Naive thymus-derived CD4-positive, alpha-beta T cell (primary cell): ENCODE data around the gene SLC16A12. TPM values are rescaled to one million over a fixed set of nuclear protein-coding genes. Genes with fewer than 3 reads are reported as not detected.

ENCODE experiments used
- ATAC-seq: fragments of 150-1000 bp; cut with Tn5 transposase; 2 replicates; pipeline ENCODE4 v1.10.0; 2021; ENCODE audit warnings: mild to moderate bottlenecking, moderate library complexity
- CTCF ChIA-PET: fragments of 350-600 bp; sonication (Branson Sonifier 250); formaldehyde crosslinking; loops from one replicate; lab custom pipeline; 2021; ENCODE audit warnings: antibody characterized with exemption; lab: Charles Lee
- POLR2A ChIA-PET: fragments of 350-600 bp; sonication (Branson Sonifier 250); formaldehyde crosslinking; loops from one replicate; lab custom pipeline; 2021; ENCODE audit warnings: antibody characterized with exemption, inconsistent platforms; lab: Charles Lee
- DNase-seq, 9 donors: peaks; one replicate each; pipeline versions ENCODE4 v3.0.0 to v3.0.0-alpha.2; 2020 to 2022; ENCODE audit warnings: mixed read lengths in 1 of 9
- H3K27ac ChIP-seq: one replicate; pipeline ENCODE4 v1.7.0; 2013; ENCODE audit warnings: mild to moderate bottlenecking, low read depth, low read length, moderate library complexity
- H3K27me3 ChIP-seq, 2 donors: one replicate each; pipeline ENCODE4 v1.7.0; 2013; ENCODE audit warnings: low read length in 2 of 2, mild to moderate bottlenecking in 2 of 2, moderate library complexity in 2 of 2; ENCODE audit not compliant: control insufficient read depth in 2 of 2, insufficient read depth in 2 of 2
- H3K36me3 ChIP-seq, 3 experiments: 1 replicate in 2 of 3; 2 replicates in 1 of 3; pipeline ENCODE4 v1.7.0; 2013; ENCODE audit warnings: low read length in 3 of 3, mild to moderate bottlenecking in 3 of 3, moderate library complexity in 1 of 3; ENCODE audit not compliant: insufficient read depth in 3 of 3, control insufficient read depth in 2 of 3
- H3K4me1 ChIP-seq, 2 donors: one replicate each; pipeline ENCODE4 v1.7.0; 2013; ENCODE audit warnings: low read length in 2 of 2, mild to moderate bottlenecking in 2 of 2, moderate library complexity in 1 of 2; ENCODE audit not compliant: control insufficient read depth in 2 of 2, insufficient read depth in 2 of 2
- H3K4me3 ChIP-seq: 2 replicates; pipeline ENCODE4 v1.7.0; 2013; ENCODE audit warnings: mild to moderate bottlenecking, low read length
- H3K9me3 ChIP-seq, 3 experiments: 1 replicate in 2 of 3; 2 replicates in 1 of 3; pipeline ENCODE4 v1.7.0; 2013; ENCODE audit warnings: low read length in 3 of 3; ENCODE audit not compliant: control insufficient read depth in 2 of 3
- H3K27ac Mint-ChIP-seq, 9 donors: one replicate each; pipeline ENCODE4 v1.8.0; 2020 to 2022; ENCODE audit warnings: mixed read lengths in 9 of 9, mild to moderate bottlenecking in 8 of 9, moderate library complexity in 5 of 9, inconsistent platforms in 2 of 9
- H3K27me3 Mint-ChIP-seq, 5 donors: one replicate each; pipeline ENCODE4 v1.8.0; 2021 to 2022; ENCODE audit warnings: mixed read lengths in 5 of 5, mild to moderate bottlenecking in 1 of 5
- H3K36me3 Mint-ChIP-seq, 5 donors: one replicate each; pipeline ENCODE4 v1.8.0; 2020 to 2022; ENCODE audit warnings: mixed read lengths in 5 of 5, mild to moderate bottlenecking in 3 of 5, inconsistent platforms in 1 of 5
- H3K4me1 Mint-ChIP-seq, 7 donors: one replicate each; pipeline ENCODE4 v1.8.0; 2020 to 2022; ENCODE audit warnings: mixed read lengths in 7 of 7, mild to moderate bottlenecking in 3 of 7, inconsistent platforms in 1 of 7
- H3K4me3 Mint-ChIP-seq, 10 donors: one replicate each; pipeline ENCODE4 v1.8.0; 2020 to 2022; ENCODE audit warnings: mild to moderate bottlenecking in 10 of 10, mixed read lengths in 10 of 10, moderate library complexity in 6 of 10, inconsistent platforms in 2 of 10
- H3K9me3 Mint-ChIP-seq, 11 donors: one replicate each; pipeline ENCODE4 v1.8.0; 2020 to 2022; ENCODE audit warnings: mixed read lengths in 11 of 11, mild to moderate bottlenecking in 4 of 11, inconsistent platforms in 1 of 11, moderate library complexity in 1 of 11
- intact Hi-C, 2 donors: fragments of 100-400 bp; cut with micrococcal nuclease; formaldehyde crosslinking; loops; one replicate each; pipeline ENCODE4 v1.15.1; 2023
- polyA plus RNA-seq, 2 donors: library from polyadenylated mRNA; unstranded; fragments of 300-500 nt; fragmentation: Illumina TruSeq; gene quantifications; one replicate each; pipeline ENCODE4 v1.2.3, GENCODE V29; 2021
- total RNA-seq, 6 experiments: library from RNA in 5 of 6; stranded (reverse) in 5 of 6; gene quantifications; 1 replicate in 5 of 6; 2 replicates in 1 of 6; pipeline ENCODE4 v1.2.3 and lab custom pipeline; 2021 to 2026

The SLC16A12 gene
- total and polyA plus RNA-seq, 7 experiments from 2014 or later = not detected

DNA sequence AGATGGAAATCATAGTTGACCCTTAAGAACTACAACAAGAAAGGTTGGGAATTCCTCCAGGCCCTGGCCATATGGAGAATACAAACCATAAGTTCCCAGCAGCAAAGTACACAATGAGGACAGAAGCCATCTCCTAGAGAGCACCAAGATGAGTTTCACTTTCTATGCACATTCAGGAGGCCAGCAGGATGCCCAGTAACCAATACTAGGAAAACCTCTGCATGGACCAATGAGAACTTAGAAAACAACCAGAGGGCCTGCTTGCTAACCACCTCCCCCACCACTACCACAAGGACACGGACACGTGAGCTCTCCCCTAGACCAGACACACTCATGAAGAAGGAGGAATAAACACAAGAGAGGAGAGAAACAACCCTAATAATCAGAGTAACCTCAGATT, 64.8 kb downstream of the SLC16A12 start:
- H3K27me3 Mint-ChIP-seq = peaks cover 0 to 24% (median 4%) of the 10 kb centered on the region in 5 donors
- CTCF ChIA-PET = no interaction called here

DNA sequence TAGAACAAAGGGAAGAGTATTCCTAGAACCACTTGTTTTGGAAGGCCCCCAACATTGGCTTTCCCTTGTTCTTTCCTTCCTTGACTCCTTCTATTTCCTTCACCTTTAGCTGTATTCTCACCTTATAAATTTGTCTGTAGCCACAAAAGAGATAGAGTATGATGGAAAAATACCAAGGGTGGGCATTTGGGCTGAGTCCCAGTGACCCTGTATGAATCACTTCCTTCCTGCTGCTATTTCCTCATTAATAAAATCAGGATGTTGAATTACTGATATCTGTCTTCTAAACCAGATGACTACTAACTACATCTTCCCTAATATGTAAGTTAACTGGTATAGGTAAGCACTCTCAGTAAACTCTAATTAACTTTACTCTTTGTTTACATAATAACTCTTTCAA, 65.9 kb downstream of the SLC16A12 start:
- no peak overlapping the region for H3K4me3 Mint-ChIP-seq
- no peak overlapping the region for H3K27ac Mint-ChIP-seq
- peaks cover 0 to 2% (median 0%) of the 10 kb centered on the region in 5 donors for H3K36me3 Mint-ChIP-seq
- ChIA-PET POLR2A (no interaction called here), CTCF (no interaction called here)
- peaks cover 0 to 24% (median 4%) of the 10 kb centered on the region in 5 donors for H3K27me3 Mint-ChIP-seq
- DNase-seq (no peak), ATAC-seq (no peak)
- Histone ChIP-seq H3K4me3 (no peak overlapping the region), H3K36me3 (no peaks in the 10 kb centered on the region), H3K9me3 (no peaks in the 10 kb centered on the region), H3K4me1 (no peaks in the 10 kb centered on the region), H3K27me3 (no peaks in the 10 kb centered on the region), H3K27ac (no peak overlapping the region)
- intact Hi-C loops = no loop called here
- no peaks in the 10 kb centered on the region for H3K9me3 Mint-ChIP-seq
- peaks cover 0 to 11% (median 0%) of the 10 kb centered on the region in 7 donors for H3K4me1 Mint-ChIP-seq

More for the DNA sequence above, 64.8 kb downstream of the SLC16A12 start:
- DNase-seq = no peak
- Mint-ChIP-seq H3K4me3 (no peak overlapping the region), H3K4me1 (peaks cover 0 to 11% (median 0%) of the 10 kb centered on the region in 7 donors), H3K9me3 (no peaks in the 10 kb centered on the region), H3K27ac (no peak overlapping the region), H3K36me3 (peaks cover 0 to 2% (median 0%) of the 10 kb centered on the region in 5 donors)
- no peak overlapping the region for H3K4me3 ChIP-seq
- H3K4me1 ChIP-seq = no peaks in the 10 kb centered on the region
- H3K36me3 ChIP-seq = no peaks in the 10 kb centered on the region
- H3K27ac ChIP-seq = no peak overlapping the region
- POLR2A ChIA-PET = no interaction called here
- ATAC-seq = no peak
- H3K9me3 ChIP-seq = no peaks in the 10 kb centered on the region
- no peaks in the 10 kb centered on the region for H3K27me3 ChIP-seq
- intact Hi-C loops = no loop called here

DNA sequence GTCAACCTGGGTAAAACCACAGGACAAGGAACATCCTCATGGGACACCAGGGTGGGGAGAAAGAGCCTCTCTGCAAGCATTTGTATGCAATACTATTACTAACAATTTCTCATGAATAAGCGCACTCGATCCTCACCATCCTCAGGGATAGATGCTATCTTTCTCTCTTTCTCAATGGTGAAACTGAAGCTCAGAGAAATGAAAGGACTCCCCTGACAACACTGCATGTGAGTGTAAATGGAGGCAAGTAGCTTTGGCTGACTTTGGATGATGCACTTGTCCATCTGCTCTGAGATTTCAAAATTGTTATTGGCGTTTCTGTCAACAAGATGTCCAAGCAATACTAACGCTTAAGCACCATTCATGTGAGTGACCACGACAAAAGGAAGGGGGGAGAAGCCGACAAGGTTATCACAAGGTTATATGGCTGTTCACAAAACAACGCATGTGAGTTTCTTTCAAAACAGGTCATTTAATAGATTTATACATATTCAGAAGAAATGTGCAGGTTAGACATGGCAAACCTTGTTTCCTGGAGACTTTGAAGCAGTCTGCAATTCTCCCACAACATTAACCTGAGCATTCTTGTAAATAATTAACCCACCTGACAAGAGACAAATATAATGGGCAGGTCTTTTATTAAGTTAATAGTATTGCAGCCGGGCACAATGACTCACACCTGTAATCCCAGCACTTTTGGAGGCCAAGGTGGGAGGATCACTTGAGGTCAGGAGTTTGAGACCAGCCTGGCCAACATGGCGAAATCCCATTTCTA, 67.0 kb downstream of the SLC16A12 start:
- Mint-ChIP-seq H3K36me3 (peaks cover 0 to 2% (median 0%) of the 10 kb centered on the region in 5 donors), H3K9me3 (no peaks in the 10 kb centered on the region), H3K27ac (no peak overlapping the region), H3K4me1 (peaks cover 0 to 11% (median 0%) of the 10 kb centered on the region in 7 donors), H3K4me3 (no peak overlapping the region), H3K27me3 (peaks cover 0 to 16% (median 3%) of the 10 kb centered on the region in 5 donors)
- no peak for ATAC-seq
- H3K36me3 ChIP-seq = no peaks in the 10 kb centered on the region
- no peak overlapping the region for H3K27ac ChIP-seq
- CTCF ChIA-PET = no interaction called here
- no peak overlapping the region for H3K4me3 ChIP-seq
- DNase-seq = no peak
- intact Hi-C loops = no loop called here
- H3K27me3 ChIP-seq = no peaks in the 10 kb centered on the region
- POLR2A ChIA-PET = no interaction called here
- H3K9me3 ChIP-seq = no peaks in the 10 kb centered on the region
- no peaks in the 10 kb centered on the region for H3K4me1 ChIP-seq

DNA sequence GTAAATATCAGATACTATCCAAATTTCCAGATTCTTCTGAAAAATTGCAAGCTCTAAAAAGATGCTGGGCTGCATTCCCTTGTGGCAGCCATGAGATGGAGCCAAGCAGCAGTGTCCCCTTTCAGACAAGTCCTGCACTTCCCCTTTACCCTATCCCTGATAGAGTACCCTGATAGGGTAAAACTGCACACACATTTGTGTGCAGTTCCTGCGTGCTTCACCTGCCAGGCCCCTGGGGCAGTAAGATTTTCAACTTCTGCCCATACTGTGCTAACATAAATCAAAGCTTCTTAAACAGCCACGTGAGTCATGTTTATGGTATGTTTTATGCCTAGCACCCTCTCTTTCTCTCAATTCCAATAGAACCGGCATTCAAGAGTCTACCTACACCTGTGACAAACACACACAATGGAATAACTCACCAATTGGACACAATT, 68.8 kb downstream of the SLC16A12 start:
- ATAC-seq (peak; percentile 50), DNase-seq (no peak)
- no peak overlapping the region for H3K27ac Mint-ChIP-seq
- intact Hi-C loops = no loop called here
- no peak overlapping the region for H3K4me3 Mint-ChIP-seq
- no peak overlapping the region for H3K27ac ChIP-seq
- H3K9me3 ChIP-seq = no peaks in the 10 kb centered on the region
- H3K4me1 ChIP-seq = no peaks in the 10 kb centered on the region
- peaks cover 0 to 23% (median 3%) of the 10 kb centered on the region in 5 donors for H3K27me3 Mint-ChIP-seq
- CTCF ChIA-PET = no interaction called here
- H3K9me3 Mint-ChIP-seq = no peaks in the 10 kb centered on the region
- H3K36me3 ChIP-seq = no peaks in the 10 kb centered on the region
- no peaks in the 10 kb centered on the region for H3K27me3 ChIP-seq
- H3K36me3 Mint-ChIP-seq = peaks cover 0 to 2% (median 0%) of the 10 kb centered on the region in 5 donors
- H3K4me3 ChIP-seq = no peak overlapping the region
- peaks cover 0 to 11% (median 0%) of the 10 kb centered on the region in 7 donors for H3K4me1 Mint-ChIP-seq
- POLR2A ChIA-PET = no interaction called here

DNA sequence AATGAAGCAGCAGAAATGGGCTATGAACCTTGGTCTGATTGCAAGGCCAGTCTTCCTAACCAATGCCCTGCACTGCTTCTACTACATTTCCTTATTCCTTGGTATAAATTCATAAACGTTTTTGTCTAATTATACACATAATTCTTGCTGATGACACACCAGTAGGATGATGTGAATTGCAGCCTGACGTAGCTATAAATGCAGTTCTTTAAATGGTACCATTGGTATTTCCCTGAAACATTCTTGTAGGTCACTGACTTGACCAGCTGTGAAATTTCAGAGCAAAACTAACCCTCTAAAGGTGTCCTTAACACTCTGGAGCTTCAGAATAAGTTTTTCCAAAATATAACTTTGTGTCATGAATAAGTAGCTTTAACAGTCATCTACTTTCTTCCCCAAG, 70.2 kb downstream of the SLC16A12 start:
- H3K4me3 ChIP-seq = no peak overlapping the region
- H3K36me3 ChIP-seq = no peaks in the 10 kb centered on the region
- no peak for ATAC-seq
- H3K9me3 Mint-ChIP-seq = no peaks in the 10 kb centered on the region
- ChIA-PET POLR2A (no interaction called here), CTCF (no interaction called here)
- peaks cover 0 to 2% (median 0%) of the 10 kb centered on the region in 7 donors for H3K4me1 Mint-ChIP-seq
- H3K9me3 ChIP-seq = no peaks in the 10 kb centered on the region
- H3K27me3 Mint-ChIP-seq = peaks cover 0 to 21% (median 4%) of the 10 kb centered on the region in 5 donors
- H3K27ac Mint-ChIP-seq = no peak overlapping the region
- intact Hi-C loops = no loop called here
- H3K4me3 Mint-ChIP-seq = no peak overlapping the region
- H3K27ac ChIP-seq = no peak overlapping the region
- H3K36me3 Mint-ChIP-seq = no peaks in the 10 kb centered on the region
- no peaks in the 10 kb centered on the region for H3K27me3 ChIP-seq
- DNase-seq = no peak
- no peaks in the 10 kb centered on the region for H3K4me1 ChIP-seq

DNA sequence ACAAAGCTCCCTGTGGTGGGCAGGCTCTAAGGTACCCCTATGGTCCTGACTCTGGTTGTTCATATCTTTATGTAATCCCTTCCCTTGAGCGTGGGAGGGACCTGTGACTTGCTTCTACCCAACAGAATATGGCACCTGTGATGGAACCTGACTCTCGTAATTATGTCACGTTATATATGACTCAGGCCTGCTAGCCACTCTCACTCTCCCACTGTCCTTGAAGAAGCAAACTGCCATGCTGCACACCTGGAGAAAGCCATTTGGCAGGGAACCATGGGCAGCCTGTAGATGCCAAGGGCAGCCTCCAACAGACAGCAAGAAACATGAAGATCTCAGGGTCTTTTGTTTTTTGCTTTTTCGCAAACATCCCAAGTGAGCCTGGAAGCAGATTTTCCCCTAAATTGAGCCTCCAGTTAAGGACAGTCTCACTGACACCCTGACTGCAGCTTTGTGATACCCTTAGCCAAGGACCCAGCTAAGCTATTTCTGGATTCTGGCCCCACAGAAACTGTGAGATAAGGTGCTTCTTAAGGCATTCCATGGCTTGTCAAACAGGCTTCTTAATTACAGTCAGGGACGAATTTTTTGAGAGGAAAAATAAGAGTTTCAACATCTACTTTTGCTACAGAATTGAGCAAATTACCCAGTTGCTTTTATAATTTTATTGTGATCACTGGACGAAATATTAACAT, 71.4 kb downstream of the SLC16A12 start:
- Mint-ChIP-seq H3K36me3 (no peaks in the 10 kb centered on the region), H3K9me3 (peaks cover 0 to 2% (median 0%) of the 10 kb centered on the region in 11 donors), H3K4me1 (no peaks in the 10 kb centered on the region), H3K27me3 (peaks cover 0 to 23% (median 0%) of the 10 kb centered on the region in 5 donors), H3K4me3 (no peak overlapping the region), H3K27ac (no peak overlapping the region)
- ATAC-seq (no peak), DNase-seq (no peak)
- Histone ChIP-seq H3K4me3 (no peak overlapping the region), H3K36me3 (no peaks in the 10 kb centered on the region), H3K27me3 (no peaks in the 10 kb centered on the region), H3K9me3 (no peaks in the 10 kb centered on the region), H3K4me1 (no peaks in the 10 kb centered on the region), H3K27ac (no peak overlapping the region)
- ChIA-PET CTCF (no interaction called here), POLR2A (no interaction called here)
- intact Hi-C loops = no loop called here
